CD14-positive monocyte (primary cell): Measurements from ENCODE around the gene RTN1. TPM values are rescaled to one million over a fixed set of nuclear protein-coding genes. Genes with fewer than 3 reads are reported as not detected.
"Not testable (repeated sequence)": the region's sequence is repeated elsewhere in the genome, so short reads cannot be mapped to it uniquely, and the experiment has no call there.

Source experiments
- DNase-seq, 3 donors: peaks; one replicate each; pipeline ENCODE4 v3.0.0-alpha.2; 2011 to 2022
- H2AFZ ChIP-seq: 2 replicates; pipeline ENCODE4 v1.6.0; 2012; ENCODE audit warnings: mild to moderate bottlenecking, low read depth, low read length, inconsistent platforms; ENCODE audit not compliant: insufficient read depth, poor library complexity, severe bottlenecking
- H3K27ac ChIP-seq, 2 donors: 1 replicate in 1 of 2; 2 replicates in 1 of 2; pipeline ENCODE4 v1.5.1; 2012 to 2013; ENCODE audit warnings: low read length in 2 of 2, control low read depth in 1 of 2, inconsistent platforms in 1 of 2, low read depth in 1 of 2, mild to moderate bottlenecking in 1 of 2
- H3K27me3 ChIP-seq, 2 donors: one replicate each; pipeline versions ENCODE4 v1.6.0 to v1.6.1; 2011 to 2013; ENCODE audit warnings: low read length in 2 of 2; ENCODE audit not compliant: control insufficient read depth in 2 of 2, insufficient read depth in 2 of 2
- H3K36me3 ChIP-seq, 2 donors: replicated peaks in 1 of 2; 1 replicate in 1 of 2; 2 replicates in 1 of 2; pipeline versions ENCODE4 v1.5.1 to v1.6.1; 2012 to 2013; ENCODE audit warnings: low read length in 2 of 2, control low read depth in 1 of 2, inconsistent platforms in 1 of 2, mild to moderate bottlenecking in 1 of 2; ENCODE audit not compliant: insufficient read depth in 2 of 2, control insufficient read depth in 1 of 2
- H3K4me1 ChIP-seq, 2 donors: 1 replicate in 1 of 2; 2 replicates in 1 of 2; pipeline versions ENCODE4 v1.5.1 to v1.6.1; 2012 to 2013; ENCODE audit warnings: low read length in 2 of 2, control low read depth in 1 of 2, inconsistent platforms in 1 of 2, mild to moderate bottlenecking in 1 of 2, moderate library complexity in 1 of 2; ENCODE audit not compliant: insufficient read depth in 2 of 2, control insufficient read depth in 1 of 2
- H3K4me2 ChIP-seq: replicated peaks from 2 replicates; pipeline ENCODE3; 2012; ENCODE audit warnings: low read length, moderate library complexity, mild to moderate bottlenecking; ENCODE audit not compliant: poor library complexity, severe bottlenecking; ENCODE audit errors: extremely low read depth
- H3K4me3 ChIP-seq, 3 experiments: fragments of 200-600 bp in 1 of 3; sonication (generic) in 1 of 3; replicated peaks in 1 of 3; 1 replicate in 2 of 3; 2 replicates in 1 of 3; pipeline ENCODE4 v1.5.1; 2011 to 2013; ENCODE audit warnings: low read length in 3 of 3, mild to moderate bottlenecking in 3 of 3, control low read depth in 2 of 3, low read depth in 2 of 3, inconsistent platforms in 1 of 3, moderate library complexity in 1 of 3
- H3K79me2 ChIP-seq: 2 replicates; pipeline ENCODE4 v1.6.0; 2012; ENCODE audit warnings: mild to moderate bottlenecking, control low read depth, inconsistent platforms, low read length, moderate library complexity; ENCODE audit not compliant: insufficient read depth
- H3K9ac ChIP-seq: 2 replicates; pipeline ENCODE4 v1.6.0; 2017; ENCODE audit warnings: low read length, mild to moderate bottlenecking; ENCODE audit not compliant: insufficient read depth, poor library complexity, severe bottlenecking
- H3K9me3 ChIP-seq, 2 donors: replicated peaks in 1 of 2; 1 replicate in 1 of 2; 2 replicates in 1 of 2; pipeline versions ENCODE4 v1.5.1 to v1.6.1; 2012 to 2013; ENCODE audit warnings: low read length in 2 of 2, control low read depth in 1 of 2; ENCODE audit not compliant: control insufficient read depth in 1 of 2, insufficient read depth in 1 of 2
- H4K20me1 ChIP-seq: 2 replicates; pipeline ENCODE4 v1.6.0; 2012; ENCODE audit warnings: mild to moderate bottlenecking, low read length, control low read depth, moderate library complexity; ENCODE audit not compliant: insufficient read depth
- H3K27ac Mint-ChIP-seq, 7 donors: one replicate each; pipeline ENCODE4 v1.8.0; 2020; ENCODE audit warnings: mild to moderate bottlenecking in 7 of 7, mixed read lengths in 7 of 7, moderate library complexity in 6 of 7, inconsistent platforms in 2 of 7
- H3K27me3 Mint-ChIP-seq, 3 donors: one replicate each; pipeline ENCODE4 v1.8.0; 2021 to 2022; ENCODE audit warnings: low read depth in 3 of 3, mild to moderate bottlenecking in 3 of 3, mixed read lengths in 3 of 3, moderate library complexity in 3 of 3, inconsistent platforms in 1 of 3
- H3K36me3 Mint-ChIP-seq, 2 donors: one replicate each; pipeline ENCODE4 v1.8.0; 2020; ENCODE audit warnings: mixed read lengths in 2 of 2, inconsistent platforms in 1 of 2, mild to moderate bottlenecking in 1 of 2
- H3K4me1 Mint-ChIP-seq: one replicate; pipeline ENCODE4 v1.8.0; 2020; ENCODE audit warnings: mild to moderate bottlenecking, mixed read lengths
- H3K4me3 Mint-ChIP-seq, 2 donors: one replicate each; pipeline ENCODE4 v1.8.0; 2020; ENCODE audit warnings: mild to moderate bottlenecking in 2 of 2, mixed read lengths in 2 of 2, moderate library complexity in 1 of 2
- H3K9me3 Mint-ChIP-seq, 7 donors: one replicate each; pipeline ENCODE4 v1.8.0; 2020 to 2022; ENCODE audit warnings: mixed read lengths in 7 of 7, mild to moderate bottlenecking in 6 of 7, moderate library complexity in 6 of 7, inconsistent platforms in 2 of 7
- WGBS: methylation state at CpG from one replicate; pipeline ENCODE4 v1.1.5; 2013; ENCODE audit warnings: missing lambda C conversion rate; ENCODE audit not compliant: insufficient coverage; 5-methylcytosine and 5-hydroxymethylcytosine counted together
- intact Hi-C, 2 donors: fragments of 100-400 bp; cut with micrococcal nuclease; formaldehyde crosslinking; loops; one replicate each; pipeline versions ENCODE4 v1.15.0 to v1.15.1; 2023
- polyA plus RNA-seq, 3 donors: library from polyadenylated mRNA; depleted of rRNA in 1 of 3; unstranded in 2 of 3; stranded (reverse) in 1 of 3; fragments of 300-500 nt in 2 of 3; fragments of >200 nt in 1 of 3; fragmentation: Illumina TruSeq in 2 of 3; gene quantifications; 1 replicate in 2 of 3; 2 replicates in 1 of 3; pipeline ENCODE4 v1.2.3, GENCODE V29; 2012 to 2021
- TF ChIP-seq, protein P1 (sequence below): fragments of 200-600 bp; IDR thresholded peaks from one replicate; pipeline ENCODE4 v1.8.0; 2022; ENCODE audit warnings: antibody characterized with exemption, mild to moderate bottlenecking

RTN1 gene
- polyA plus RNA-seq, 3 donors: 40.2 to 75.1 (median 55.0) TPM

DNA sequence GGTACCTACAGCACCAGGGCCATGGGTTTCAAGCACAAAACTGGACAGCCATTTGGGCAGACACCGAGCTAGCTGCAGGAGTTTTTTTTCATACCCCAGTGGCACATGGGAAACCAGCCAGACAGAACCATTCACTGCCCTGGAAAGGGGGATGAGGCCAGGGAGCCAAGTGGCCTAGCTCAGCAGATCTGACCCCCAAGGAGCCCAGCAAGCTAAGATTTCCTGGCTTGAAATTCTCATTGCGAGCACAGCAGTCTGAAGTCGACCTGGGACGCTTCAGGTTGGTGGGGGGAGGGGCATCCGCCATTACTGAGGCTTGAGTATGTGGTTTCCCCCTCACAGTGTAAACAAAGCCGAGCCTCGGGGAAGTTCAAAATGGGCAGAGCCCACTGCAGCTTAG lies 212.8 kb downstream of the RTN1 start:
- Mint-ChIP-seq H3K27ac (no peak overlapping the region), H3K27me3 (no peaks in the 10 kb centered on the region), H3K4me1 (no peaks in the 10 kb centered on the region), H3K9me3 (peaks cover 16 to 30% (median 24%) of the 10 kb centered on the region in 7 donors), H3K4me3 (no peak overlapping the region), H3K36me3 (no peaks in the 10 kb centered on the region)
- H3K4me1 ChIP-seq: no peaks in the 10 kb centered on the region
- H3K9ac ChIP-seq: no peak overlapping the region
- peaks cover 56% of the 10 kb centered on the region for H4K20me1 ChIP-seq
- H3K27ac ChIP-seq: no peak overlapping the region
- WGBS: 80% methylated on average over 4 of the region's 7 CpGs
- DNase-seq: no peak
- no peaks in the 10 kb centered on the region for H3K36me3 ChIP-seq
- no peaks in the 10 kb centered on the region for H3K27me3 ChIP-seq
- H3K4me3 ChIP-seq: no peak overlapping the region
- no peak overlapping the region for H3K4me2 ChIP-seq
- peaks cover 9 to 12% of the 10 kb centered on the region in 2 donors for H3K9me3 ChIP-seq
- no peak overlapping the region for H2AFZ ChIP-seq
- intact Hi-C loops: no loop called here
- TF ChIP-seq, protein P1, sequence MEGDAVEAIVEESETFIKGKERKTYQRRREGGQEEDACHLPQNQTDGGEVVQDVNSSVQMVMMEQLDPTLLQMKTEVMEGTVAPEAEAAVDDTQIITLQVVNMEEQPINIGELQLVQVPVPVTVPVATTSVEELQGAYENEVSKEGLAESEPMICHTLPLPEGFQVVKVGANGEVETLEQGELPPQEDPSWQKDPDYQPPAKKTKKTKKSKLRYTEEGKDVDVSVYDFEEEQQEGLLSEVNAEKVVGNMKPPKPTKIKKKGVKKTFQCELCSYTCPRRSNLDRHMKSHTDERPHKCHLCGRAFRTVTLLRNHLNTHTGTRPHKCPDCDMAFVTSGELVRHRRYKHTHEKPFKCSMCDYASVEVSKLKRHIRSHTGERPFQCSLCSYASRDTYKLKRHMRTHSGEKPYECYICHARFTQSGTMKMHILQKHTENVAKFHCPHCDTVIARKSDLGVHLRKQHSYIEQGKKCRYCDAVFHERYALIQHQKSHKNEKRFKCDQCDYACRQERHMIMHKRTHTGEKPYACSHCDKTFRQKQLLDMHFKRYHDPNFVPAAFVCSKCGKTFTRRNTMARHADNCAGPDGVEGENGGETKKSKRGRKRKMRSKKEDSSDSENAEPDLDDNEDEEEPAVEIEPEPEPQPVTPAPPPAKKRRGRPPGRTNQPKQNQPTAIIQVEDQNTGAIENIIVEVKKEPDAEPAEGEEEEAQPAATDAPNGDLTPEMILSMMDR: no peak
- no peaks in the 10 kb centered on the region for H3K79me2 ChIP-seq

GRCh38 chr14:59656473-59656872 lies 214.1 kb downstream of the RTN1 start:
- no peak overlapping the region for H3K27ac ChIP-seq
- Mint-ChIP-seq H3K4me3 (no peak overlapping the region), H3K27me3 (no peaks in the 10 kb centered on the region), H3K27ac (no peak overlapping the region), H3K9me3 (peaks cover 16 to 33% (median 23%) of the 10 kb centered on the region in 7 donors), H3K36me3 (no peaks in the 10 kb centered on the region), H3K4me1 (no peaks in the 10 kb centered on the region)
- 100% methylated on average over 2 of the region's 2 CpGs for WGBS
- intact Hi-C loops: no loop called here
- no peaks in the 10 kb centered on the region for H3K36me3 ChIP-seq
- H3K79me2 ChIP-seq: no peaks in the 10 kb centered on the region
- DNase-seq: no peak
- H3K27me3 ChIP-seq: no peaks in the 10 kb centered on the region
- peaks cover 65% of the 10 kb centered on the region for H4K20me1 ChIP-seq
- no peak overlapping the region for H2AFZ ChIP-seq
- H3K4me1 ChIP-seq: no peaks in the 10 kb centered on the region
- H3K9me3 ChIP-seq: peaks cover 9 to 14% of the 10 kb centered on the region in 2 donors
- H3K4me2 ChIP-seq: no peak overlapping the region
- TF ChIP-seq, protein P1: no peak
- no peak overlapping the region for H3K4me3 ChIP-seq
- H3K9ac ChIP-seq: no peak overlapping the region

- H3K4me3 ChIP-seq, H3K36me3 ChIP-seq, H3K79me2 ChIP-seq, H3K27ac ChIP-seq, H3K4me2 ChIP-seq, H3K27me3 ChIP-seq, H3K4me3 Mint-ChIP-seq, H3K27ac Mint-ChIP-seq, intact Hi-C loops, H3K4me1 ChIP-seq, H2AFZ ChIP-seq, DNase-seq, H3K36me3 Mint-ChIP-seq, H3K9ac ChIP-seq, H3K4me1 Mint-ChIP-seq, H3K27me3 Mint-ChIP-seq: not testable (repeated sequence)
- Histone ChIP-seq H4K20me1 (peaks cover 65% of the 10 kb centered on the region), H3K9me3 (peaks cover 9 to 15% of the 10 kb centered on the region in 2 donors)
- no CpG with 5 or more reads among the region's 10 CpGs for WGBS
- peaks cover 14 to 31% (median 27%) of the 10 kb centered on the region in 7 donors for H3K9me3 Mint-ChIP-seq
These were observed 216.4 kb downstream of the RTN1 start for GRCh38 chr14:59654131-59654530.
